ENCODE data around the gene HRC. TPM values are rescaled to one million over a fixed set of nuclear protein-coding genes. Genes with fewer than 3 reads are reported as not detected.

HRC gene
- polyA plus RNA-seq, 1 of the 3 experiments (the other 2 are of a cell fraction) = not detected

DNA sequence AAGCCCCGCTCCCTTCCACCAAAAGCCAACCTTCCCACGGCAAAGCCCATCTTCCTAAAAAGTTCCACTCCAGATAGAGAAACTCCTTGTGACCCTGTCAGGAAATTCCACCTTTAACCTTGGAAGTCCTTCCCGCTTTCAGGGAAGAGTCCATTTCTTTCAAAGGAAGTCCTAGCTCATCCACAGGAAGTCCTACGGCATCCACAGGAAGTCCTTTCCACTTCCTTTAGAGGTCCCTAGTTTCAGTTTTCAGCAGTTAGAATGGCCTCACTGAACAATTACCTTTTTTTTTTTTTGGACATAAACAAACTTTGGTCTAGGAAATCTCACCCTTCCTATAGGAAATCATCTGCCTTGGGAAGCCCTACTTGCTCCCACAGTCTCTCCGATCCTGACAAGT is 34.1 kb upstream of the HRC start:
- Histone ChIP-seq H3K9me2 (no peaks in the 10 kb centered on the region), H3K9me3 (no peaks in the 10 kb centered on the region), H3K36me3 (replicated peaks in 1 of 2; ENCODE audit: control insufficient read depth in 1 of 2, insufficient read depth in 2 of 2, low read length in 1 of 2) (peaks cover 20 to 59% of the 10 kb centered on the region in 2 experiments), H3F3A (replicated peaks; ENCODE audit: insufficient read depth) (peaks cover 3% of the 10 kb centered on the region), H4K20me1 (ENCODE audit: insufficient read depth) (no peaks in the 10 kb centered on the region), H3K27ac (ENCODE audit: low read depth in 2 of 2, low read length in 1 of 2) (no peak overlapping the region), H2AFZ (ENCODE audit: low read depth) (no peak overlapping the region), H3K79me2 (ENCODE audit: insufficient read depth) (no peaks in the 10 kb centered on the region), H3K4me2 (no peak overlapping the region), H3K27me3 (ENCODE audit: insufficient read depth) (no peaks in the 10 kb centered on the region), H3K9ac (no peak overlapping the region), H3K4me3 (ENCODE audit: low read depth in 2 of 2, low read length in 1 of 2) (no peak overlapping the region), H3K4me1 (ENCODE audit: control insufficient read depth in 1 of 2, insufficient read depth in 2 of 2, low read depth in 1 of 2, low read length in 1 of 2) (no peaks in the 10 kb centered on the region)
- TF ChIP-seq MXI1 (IDR thresholded peaks at IDR 0.05; ENCODE audit: low read depth, low read length) = no peak
- no peak for TF ChIP-seq MAX (IDR thresholded peaks at IDR 0.05; ENCODE audit: low read depth)
- TF ChIP-seq SMC3 (IDR thresholded peaks at IDR 0.05; ENCODE audit: low read depth, low read length) = no peak
- no peak for TF ChIP-seq FOXJ3 (CRISPR knock-in tag; IDR thresholded peaks at IDR 0.05)
- TF ChIP-seq FOSL2 (IDR thresholded peaks at IDR 0.05; ENCODE audit: borderline replicate concordance, low read depth) = no peak
- no peak for TF ChIP-seq POLR2AphosphoS5 (IDR thresholded peaks at IDR 0.05; ENCODE audit: low read depth, low read length)
- TF ChIP-seq RCOR1 (IDR thresholded peaks at IDR 0.05; ENCODE audit: low read length) = no peak
- no peak for TF ChIP-seq EZH2phosphoT487 (IDR thresholded peaks at IDR 0.05; ENCODE audit: borderline replicate concordance, low read depth)
- no peak for TF ChIP-seq RFX5 (IDR thresholded peaks at IDR 0.05; ENCODE audit: low read length)
- TF ChIP-seq, protein P1, sequence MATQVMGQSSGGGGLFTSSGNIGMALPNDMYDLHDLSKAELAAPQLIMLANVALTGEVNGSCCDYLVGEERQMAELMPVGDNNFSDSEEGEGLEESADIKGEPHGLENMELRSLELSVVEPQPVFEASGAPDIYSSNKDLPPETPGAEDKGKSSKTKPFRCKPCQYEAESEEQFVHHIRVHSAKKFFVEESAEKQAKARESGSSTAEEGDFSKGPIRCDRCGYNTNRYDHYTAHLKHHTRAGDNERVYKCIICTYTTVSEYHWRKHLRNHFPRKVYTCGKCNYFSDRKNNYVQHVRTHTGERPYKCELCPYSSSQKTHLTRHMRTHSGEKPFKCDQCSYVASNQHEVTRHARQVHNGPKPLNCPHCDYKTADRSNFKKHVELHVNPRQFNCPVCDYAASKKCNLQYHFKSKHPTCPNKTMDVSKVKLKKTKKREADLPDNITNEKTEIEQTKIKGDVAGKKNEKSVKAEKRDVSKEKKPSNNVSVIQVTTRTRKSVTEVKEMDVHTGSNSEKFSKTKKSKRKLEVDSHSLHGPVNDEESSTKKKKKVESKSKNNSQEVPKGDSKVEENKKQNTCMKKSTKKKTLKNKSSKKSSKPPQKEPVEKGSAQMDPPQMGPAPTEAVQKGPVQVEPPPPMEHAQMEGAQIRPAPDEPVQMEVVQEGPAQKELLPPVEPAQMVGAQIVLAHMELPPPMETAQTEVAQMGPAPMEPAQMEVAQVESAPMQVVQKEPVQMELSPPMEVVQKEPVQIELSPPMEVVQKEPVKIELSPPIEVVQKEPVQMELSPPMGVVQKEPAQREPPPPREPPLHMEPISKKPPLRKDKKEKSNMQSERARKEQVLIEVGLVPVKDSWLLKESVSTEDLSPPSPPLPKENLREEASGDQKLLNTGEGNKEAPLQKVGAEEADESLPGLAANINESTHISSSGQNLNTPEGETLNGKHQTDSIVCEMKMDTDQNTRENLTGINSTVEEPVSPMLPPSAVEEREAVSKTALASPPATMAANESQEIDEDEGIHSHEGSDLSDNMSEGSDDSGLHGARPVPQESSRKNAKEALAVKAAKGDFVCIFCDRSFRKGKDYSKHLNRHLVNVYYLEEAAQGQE (IDR thresholded peaks at IDR 0.05; ENCODE audit: low read depth, low read length) = no peak
- TF ChIP-seq FOXM1 (IDR thresholded peaks at IDR 0.05; ENCODE audit: low read depth) = no peak
- TF ChIP-seq, protein P2, sequence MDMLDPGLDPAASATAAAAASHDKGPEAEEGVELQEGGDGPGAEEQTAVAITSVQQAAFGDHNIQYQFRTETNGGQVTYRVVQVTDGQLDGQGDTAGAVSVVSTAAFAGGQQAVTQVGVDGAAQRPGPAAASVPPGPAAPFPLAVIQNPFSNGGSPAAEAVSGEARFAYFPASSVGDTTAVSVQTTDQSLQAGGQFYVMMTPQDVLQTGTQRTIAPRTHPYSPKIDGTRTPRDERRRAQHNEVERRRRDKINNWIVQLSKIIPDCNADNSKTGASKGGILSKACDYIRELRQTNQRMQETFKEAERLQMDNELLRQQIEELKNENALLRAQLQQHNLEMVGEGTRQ (IDR thresholded peaks at IDR 0.05; ENCODE audit: borderline replicate concordance, low read depth, low read length) = no peak
- no peak for TF ChIP-seq RAD21 (IDR thresholded peaks at IDR 0.05; ENCODE audit: low read length)
- no peak for TF ChIP-seq NFIC (IDR thresholded peaks at IDR 0.05; ENCODE audit: borderline replicate concordance)
- no peak for TF ChIP-seq NRF1 (IDR thresholded peaks at IDR 0.05; ENCODE audit: low read depth, low read length)
- no peak for TF ChIP-seq TEAD4 (IDR thresholded peaks at IDR 0.05; ENCODE audit: borderline replicate concordance, insufficient read depth)
- no peak for TF ChIP-seq ELF1 (IDR thresholded peaks at IDR 0.05)
- TF ChIP-seq CHD2 (IDR thresholded peaks at IDR 0.05; ENCODE audit: low read length, partially characterized antibody) = no peak
- TF ChIP-seq RXRA (IDR thresholded peaks at IDR 0.05; ENCODE audit: borderline replicate concordance, low read depth) = no peak
- TF ChIP-seq JUND (IDR thresholded peaks at IDR 0.05) = no peak
- DNase-seq = no peak
- POLR2A ChIA-PET = no interaction called here
- CTCF ChIA-PET = interaction anchor here (0.9 to 1.7 kb wide), 2 partner anchors 10 to 189 kb away, joined by 3 to 13 read pairs; no protein-coding TSS in a partner anchor
- 98% methylated on average over 5 of the region's 5 CpGs for WGBS (ENCODE audit: low lambda C conversion rate)
